Epidermal melanocyte (primary cell): ENCODE data around the gene LRRC41.
"Not testable (repeated sequence)": the region's sequence is repeated elsewhere in the genome, so short reads cannot be mapped to it uniquely, and the experiment has no call there.

Experiments used
- DNase-seq: peaks from one replicate; pipeline ENCODE4 v3.0.0; 2011; ENCODE audit warnings: low spot score; ENCODE audit not compliant: insufficient read length

Gene LRRC41

GRCh38 chr1:46246136-46246535 is 57.3 kb downstream of the LRRC41 start:
- not testable (repeated sequence) for DNase-seq

- peak; percentile 78 for DNase-seq
These were observed 58.6 kb downstream of the LRRC41 start for GRCh38 chr1:46244656-46245371.

GRCh38 chr1:46243831-46244230 is 59.6 kb downstream of the LRRC41 start:
- DNase-seq: not testable (repeated sequence)

- no peak for DNase-seq
These were observed 60.5 kb downstream of the LRRC41 start for GRCh38 chr1:46242918-46243317.

GRCh38 chr1:46241733-46242132 is 61.7 kb downstream of the LRRC41 start:
- not testable (repeated sequence) for DNase-seq

- DNase-seq: not testable (repeated sequence)
These were observed 64.6 kb downstream of the LRRC41 start for GRCh38 chr1:46238865-46239264.

GRCh38 chr1:46236882-46237281 is 66.5 kb downstream of the LRRC41 start:
- no peak for DNase-seq

GRCh38 chr1:46231231-46231630 is 72.2 kb downstream of the LRRC41 start:
- not testable (repeated sequence) for DNase-seq
